Fibroblast of skin of right biceps (primary cell): ENCODE data around the gene PHOSPHO2.

Experiments
- DNase-seq: peaks from one replicate; pipeline ENCODE4 v3.0.0-alpha.2; 2013

PHOSPHO2 gene

DNA sequence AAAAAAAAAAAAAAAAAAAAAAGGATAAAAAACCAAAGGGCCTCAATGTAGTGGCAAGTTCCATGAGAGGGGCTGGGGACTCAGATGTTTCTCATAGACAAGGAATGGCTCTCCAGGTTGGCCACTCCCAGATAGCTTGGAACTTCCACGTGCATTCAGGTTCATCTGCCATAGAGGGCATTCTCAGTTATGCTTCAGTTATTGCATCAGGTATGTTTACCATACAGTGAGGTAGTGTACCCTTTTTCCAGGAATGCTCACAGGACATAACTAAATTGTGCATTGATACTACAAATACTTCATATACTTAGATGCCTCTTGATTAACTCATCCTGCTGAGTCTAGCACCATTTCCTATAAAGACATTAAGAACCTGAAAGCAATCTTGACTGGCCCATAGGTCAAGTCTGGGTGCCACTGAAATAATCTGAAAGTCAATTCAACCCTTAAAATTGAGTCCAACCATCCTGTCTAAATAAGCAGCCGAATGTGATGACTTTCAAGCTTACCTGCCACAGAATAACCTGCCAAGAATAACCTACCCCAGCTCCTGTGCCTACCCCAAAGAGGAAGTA is 24.7 kb downstream of the PHOSPHO2 start:
- no peak for DNase-seq

DNA sequence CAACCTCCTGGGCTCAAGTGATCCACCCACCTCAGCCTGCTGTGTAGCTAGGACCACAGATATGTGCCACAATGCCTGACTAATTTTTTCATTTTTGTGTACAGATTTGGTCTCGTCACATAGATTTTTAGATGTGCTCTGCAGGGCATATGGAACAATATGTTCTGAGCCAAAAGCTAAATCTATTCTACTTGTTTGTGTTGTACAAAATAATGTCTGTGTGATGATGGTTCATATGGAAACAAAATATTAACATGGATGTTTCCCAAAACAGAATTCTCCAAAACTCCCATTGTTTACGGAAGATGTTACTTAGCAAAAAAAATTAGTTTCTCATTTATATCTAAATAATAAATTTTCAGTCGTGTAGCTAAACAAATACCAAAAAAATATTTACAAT is 26.7 kb downstream of the PHOSPHO2 start:
- no peak for DNase-seq

DNA sequence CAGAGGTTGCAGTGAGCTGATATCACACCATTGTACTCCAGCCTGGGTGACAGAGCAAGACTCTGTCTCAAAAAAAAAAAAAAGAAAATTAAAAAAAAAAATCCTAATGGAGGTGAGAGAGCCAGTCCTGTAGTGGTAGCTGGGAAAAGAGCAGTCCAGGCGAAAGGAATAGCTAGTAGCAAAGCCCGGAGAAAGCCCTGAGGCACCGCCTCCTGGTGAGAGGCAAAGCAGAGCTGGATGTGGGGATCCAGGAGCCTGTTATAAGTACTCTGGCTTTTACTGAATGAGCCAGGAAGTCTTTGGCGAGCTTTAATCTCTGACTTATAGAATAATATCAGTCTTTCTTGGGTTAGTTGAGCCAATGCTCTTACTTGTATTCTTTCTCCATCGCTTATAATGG is 32.8 kb downstream of the PHOSPHO2 start:
- no peak for DNase-seq

DNA sequence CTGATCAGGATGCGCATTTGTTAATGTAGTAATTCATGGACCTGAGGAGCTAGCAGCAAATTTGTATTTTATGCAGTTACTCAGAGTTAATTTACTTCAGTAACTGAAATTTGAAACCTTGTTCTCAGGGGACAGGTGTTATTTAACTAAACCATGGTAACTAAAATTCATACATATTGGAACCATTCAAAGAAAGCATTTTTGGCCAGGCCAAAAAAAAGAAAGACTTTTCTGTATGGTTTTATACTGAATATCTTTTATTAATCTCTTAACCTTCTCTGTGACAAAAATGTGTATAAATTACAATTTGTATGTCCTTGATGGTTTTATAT is 35.0 kb downstream of the PHOSPHO2 start:
- DNase-seq = no peak

DNA sequence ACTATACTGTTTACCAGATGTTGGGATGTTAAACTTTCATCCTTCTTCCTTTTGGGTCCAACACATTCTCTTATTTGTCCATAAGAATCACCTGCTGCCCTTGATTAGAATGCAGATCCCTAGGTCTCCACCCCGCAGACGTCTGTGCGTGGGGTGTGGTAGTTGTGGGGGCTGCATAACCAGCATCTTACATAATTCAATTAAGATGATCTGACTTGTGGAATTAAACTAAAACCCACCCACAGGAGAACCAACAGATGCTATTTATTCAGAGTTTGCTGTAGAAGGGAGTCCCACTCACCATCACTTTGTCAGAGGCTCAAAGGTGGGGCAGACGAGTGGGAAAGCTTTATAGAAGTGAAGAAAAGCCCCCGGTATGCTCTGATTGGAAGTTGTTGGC is 37.8 kb downstream of the PHOSPHO2 start:
- no peak for DNase-seq

DNA sequence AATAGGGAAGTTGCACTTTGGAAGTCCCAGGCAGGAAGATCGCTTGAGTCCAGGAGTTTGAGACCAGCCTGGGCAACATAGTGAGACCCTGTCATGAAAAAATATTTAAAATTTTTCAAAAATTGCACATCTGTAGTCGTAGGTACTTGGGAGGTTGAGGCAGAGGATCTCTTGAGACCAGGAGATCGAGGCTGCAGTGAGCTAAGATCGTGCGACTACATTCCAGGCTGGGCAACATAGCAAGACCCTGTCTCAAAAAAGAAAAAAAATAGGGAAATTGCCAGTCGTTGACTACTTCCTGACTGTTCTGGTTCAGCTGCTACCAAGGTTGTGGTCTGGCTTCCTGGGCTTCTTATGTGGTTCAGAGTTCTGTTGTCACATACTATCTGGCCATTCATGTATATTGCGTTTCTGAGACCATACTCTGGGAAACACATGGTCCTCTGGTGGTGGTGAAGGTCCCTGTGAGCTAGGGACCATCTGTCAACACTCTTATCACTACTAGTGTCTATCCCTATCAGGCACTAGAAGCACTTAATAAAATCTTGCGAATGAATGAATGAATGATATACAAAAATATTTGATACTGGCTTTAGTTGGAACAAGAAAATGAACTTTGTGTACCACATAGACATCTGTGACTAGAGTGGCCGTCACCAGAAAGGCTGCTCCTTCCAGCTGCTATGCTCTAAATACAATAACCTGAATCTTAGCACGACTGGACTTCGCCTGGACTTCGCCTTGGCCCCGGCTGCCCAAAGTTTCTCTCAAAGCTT is 38.5 kb downstream of the PHOSPHO2 start:
- DNase-seq = no peak

DNA sequence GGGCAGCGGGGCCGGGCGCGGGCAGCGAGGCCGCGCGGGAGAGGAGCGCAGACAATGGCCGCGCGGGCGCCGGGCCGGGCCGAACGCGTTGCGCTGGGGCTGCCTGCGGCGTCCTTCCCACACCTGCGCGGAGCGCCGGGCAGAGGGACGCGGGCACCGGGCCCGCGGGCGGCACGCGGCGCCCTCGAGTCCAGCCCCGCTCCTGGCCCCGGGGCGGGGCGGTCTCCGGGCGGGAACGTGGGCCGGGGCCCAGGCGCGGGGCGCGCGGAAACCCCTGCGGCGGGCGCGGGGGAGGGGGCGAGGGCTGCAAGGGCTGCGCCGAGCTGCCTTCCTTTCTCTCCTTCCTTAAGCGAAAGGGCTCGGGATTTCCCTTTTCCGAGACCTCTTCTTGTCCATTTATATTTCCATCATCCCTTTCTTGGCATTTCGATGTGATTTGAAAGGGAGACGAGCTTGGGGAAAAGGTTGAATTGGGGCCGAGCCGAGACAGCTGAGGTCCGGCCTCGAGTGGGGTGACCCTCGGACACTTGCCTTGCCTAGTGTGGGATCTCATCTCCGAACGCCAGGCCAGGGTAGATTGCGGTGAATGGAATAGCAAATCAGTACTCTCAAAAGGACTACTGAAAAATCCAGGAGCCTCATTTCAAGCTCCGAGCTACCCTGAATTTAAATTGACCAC is 40.0 kb downstream of the PHOSPHO2 start:
- DNase-seq = no peak

DNA sequence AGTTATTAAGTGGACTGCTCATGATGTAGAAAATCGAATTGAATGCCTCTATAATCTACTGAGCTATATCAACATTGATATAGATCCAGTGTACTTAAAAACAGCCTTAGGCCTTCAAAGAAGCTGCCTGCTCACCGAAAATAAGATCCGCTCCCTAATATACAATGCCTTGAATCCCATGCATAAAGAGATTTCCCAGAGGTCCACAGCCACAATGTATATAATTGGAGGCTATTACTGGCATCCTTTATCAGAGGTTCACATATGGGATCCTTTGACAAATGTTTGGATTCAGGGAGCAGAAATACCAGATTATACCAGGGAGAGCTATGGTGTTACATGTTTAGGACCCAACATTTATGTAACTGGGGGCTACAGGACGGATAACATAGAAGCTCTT is 41.4 kb downstream of the PHOSPHO2 start:
- no peak for DNase-seq

DNA sequence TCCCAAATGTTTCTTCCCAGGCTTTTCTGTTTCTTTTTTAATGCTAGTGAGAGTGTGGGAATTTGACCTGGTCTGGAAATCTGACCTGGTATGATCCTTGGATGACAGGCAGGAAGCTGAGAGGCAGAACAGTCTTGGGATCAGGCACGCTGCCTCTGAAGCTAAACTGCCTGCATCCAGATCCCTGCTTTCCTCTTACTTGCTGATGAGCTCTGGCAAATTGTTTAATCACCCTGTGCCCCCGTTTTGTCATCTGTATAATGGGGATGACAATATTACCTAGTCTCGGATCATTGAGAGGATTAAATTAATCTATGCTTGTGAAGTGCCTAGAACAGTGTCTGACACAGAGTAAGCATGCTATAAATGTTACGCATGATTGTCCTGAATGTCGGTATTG is 42.6 kb downstream of the PHOSPHO2 start:
- no peak for DNase-seq

DNA sequence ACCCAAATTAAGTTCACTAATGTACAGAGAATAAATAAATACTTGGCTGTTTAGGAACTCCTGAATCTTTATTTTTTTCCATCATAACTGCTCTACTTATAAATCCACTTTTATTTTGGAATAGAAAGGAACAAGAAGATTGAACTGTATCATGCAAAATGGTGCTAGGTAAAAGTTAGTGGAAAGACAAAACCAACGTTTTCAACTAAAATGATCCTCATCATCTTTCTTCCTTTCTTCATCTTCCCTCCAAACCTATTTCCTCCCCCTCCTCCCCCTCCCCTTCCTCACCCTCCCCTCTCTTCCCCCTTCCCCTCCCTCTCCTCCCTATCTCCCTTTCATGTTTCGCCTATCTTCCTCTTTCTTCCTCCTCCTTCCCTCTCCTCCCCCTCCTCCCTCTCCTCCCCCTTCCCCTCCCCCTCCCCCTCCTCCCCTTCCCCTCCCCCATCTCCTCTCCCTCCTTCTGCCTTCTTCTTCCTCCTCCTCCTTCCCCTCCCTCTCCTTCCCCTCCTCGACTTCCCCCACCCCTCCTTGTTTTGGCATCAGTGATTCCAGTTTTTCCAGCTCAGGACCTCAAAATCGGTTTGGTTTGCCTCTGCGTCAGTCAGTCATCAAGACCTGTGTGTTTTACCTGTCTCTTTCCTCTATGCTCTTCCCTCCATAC is 44.4 kb downstream of the PHOSPHO2 start:
- no peak for DNase-seq

DNA sequence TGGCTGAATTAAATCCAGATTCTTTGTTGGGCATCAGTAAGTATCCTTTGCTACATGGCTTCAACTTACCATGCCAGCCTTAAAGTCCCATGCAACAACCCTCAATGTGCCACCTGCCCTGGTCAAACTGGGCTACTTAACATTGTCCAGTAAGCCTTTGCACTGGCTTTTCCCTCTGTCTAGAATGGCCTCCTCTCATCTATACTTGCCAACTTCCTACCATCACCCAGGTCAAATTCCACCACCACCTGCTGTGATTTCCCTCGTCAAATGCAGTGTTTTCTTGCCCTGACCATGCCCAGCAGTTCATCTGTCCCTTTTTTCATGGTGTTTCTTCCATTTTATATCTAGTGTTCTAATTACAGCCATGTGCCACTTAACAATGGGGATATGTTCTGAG is 45.1 kb downstream of the PHOSPHO2 start:
- DNase-seq = no peak

DNA sequence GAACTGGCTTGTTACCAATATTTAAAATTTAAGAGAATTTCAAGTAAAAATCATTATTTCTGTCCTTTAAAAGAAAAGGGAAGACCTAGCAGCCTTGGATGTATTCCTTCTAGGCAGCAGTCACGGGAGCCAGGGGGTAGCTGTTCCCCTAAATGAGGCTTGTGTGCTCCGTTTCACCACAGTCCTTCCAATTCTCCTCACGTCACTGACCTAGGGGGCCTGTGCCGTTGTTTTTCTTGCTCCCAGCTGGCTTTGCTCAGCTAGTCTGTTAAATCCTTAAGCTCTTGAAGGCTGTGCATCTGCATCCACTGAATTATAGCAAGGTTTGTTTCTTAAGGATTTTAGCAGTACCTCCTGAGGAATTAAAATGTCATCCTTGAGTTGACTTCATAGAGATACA is 49.3 kb downstream of the PHOSPHO2 start:
- no peak for DNase-seq

DNA sequence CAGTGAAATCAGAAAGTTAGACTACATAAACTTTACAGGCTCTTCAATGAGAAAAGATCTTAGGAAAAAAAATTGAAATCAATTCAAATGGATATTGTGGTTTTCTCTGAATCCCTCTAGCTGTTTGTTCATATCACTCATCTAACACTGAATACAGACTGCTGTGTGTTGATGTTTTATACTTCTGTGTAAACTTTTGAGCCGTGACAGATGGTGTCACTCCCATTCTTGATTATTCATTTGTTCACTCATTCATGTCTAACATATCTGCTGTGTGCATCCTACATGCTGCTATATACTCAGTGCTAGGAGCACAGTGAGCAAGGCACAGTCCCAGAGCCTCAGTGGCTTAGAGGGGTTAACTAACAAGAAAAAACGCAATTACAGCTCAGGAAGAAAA is 52.0 kb downstream of the PHOSPHO2 start:
- DNase-seq = no peak

DNA sequence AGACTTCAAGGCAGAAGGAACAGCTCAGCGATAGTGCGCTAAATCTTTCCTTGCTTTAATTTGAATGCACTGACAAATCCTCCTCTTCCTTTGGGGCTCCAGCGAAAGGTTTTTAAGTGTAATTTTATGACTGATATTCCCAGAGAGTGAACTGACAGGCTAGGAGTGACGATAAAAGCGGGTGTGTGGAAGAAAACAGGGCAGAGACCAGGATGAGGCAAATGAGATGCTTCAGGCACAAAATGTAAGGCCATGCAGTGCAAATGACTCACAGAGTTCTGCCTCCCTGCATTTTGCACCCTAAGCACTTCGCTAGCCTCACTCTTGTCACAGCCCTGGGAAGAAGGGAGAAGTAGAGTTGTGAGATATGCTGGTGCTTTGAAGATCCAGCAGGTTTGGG is 54.0 kb downstream of the PHOSPHO2 start:
- DNase-seq = no peak
